Breast epithelium (tissue), 4 donors: ENCODE data around the gene MSANTD4. TPM values are rescaled to one million over a fixed set of nuclear protein-coding genes. Genes with fewer than 3 reads are reported as not detected.
A peak's percentile ranks its signal among the peaks of the same experiment; 100 is the strongest.

ENCODE experiments used
- DNase-seq, 2 donors: peaks; one replicate each; pipeline ENCODE4 v3.0.0-alpha.2; 2019; ENCODE audit warnings: low spot score in 2 of 2
- H3K27ac ChIP-seq, 2 donors: fragments of 200-600 bp; sonication (generic) in 1 of 2; one replicate each; pipeline ENCODE4 v1.5.1; 2016 to 2019; ENCODE audit warnings: mild to moderate bottlenecking in 1 of 2
- H3K27me3 ChIP-seq, 2 donors: fragments of 200-600 bp; sonication (generic) in 1 of 2; one replicate each; pipeline versions ENCODE4 v1.5.1 to v1.6.0; 2017 to 2019; ENCODE audit warnings: control low read depth in 1 of 2, mild to moderate bottlenecking in 1 of 2
- H3K36me3 ChIP-seq: fragments of 200-600 bp; one replicate; pipeline ENCODE4 v1.5.1; 2019
- H3K4me1 ChIP-seq, 2 donors: fragments of 200-600 bp; sonication (generic); one replicate each; pipeline ENCODE4 v1.5.1; 2016 to 2019; ENCODE audit warnings: control low read depth in 1 of 2
- H3K4me3 ChIP-seq, 3 donors: fragments of 200-600 bp; sonication (generic); 1 replicate in 2 of 3; 2 replicates in 1 of 3; pipeline ENCODE4 v1.5.1; 2016 to 2019; ENCODE audit warnings: mild to moderate bottlenecking in 3 of 3, moderate library complexity in 2 of 3
- H3K9me3 ChIP-seq, 2 donors: fragments of 200-600 bp; sonication (generic) in 1 of 2; one replicate each; pipeline ENCODE4 v1.5.1; 2016 to 2019; ENCODE audit warnings: control low read depth in 1 of 2
- CTCF ChIP-seq, 3 donors: fragments of 450-650 bp; IDR thresholded peaks; one replicate each; pipeline ENCODE4 v1.5.1; 2016 to 2017; ENCODE audit warnings: antibody characterized with exemption in 3 of 3, mild to moderate bottlenecking in 3 of 3, moderate library complexity in 3 of 3
- POLR2A ChIP-seq: fragments of 450-650 bp; IDR thresholded peaks from one replicate; pipeline ENCODE4 v1.6.1; 2016; ENCODE audit warnings: antibody characterized with exemption, mild to moderate bottlenecking, moderate library complexity
- POLR2AphosphoS5 ChIP-seq, 3 donors: sonication (generic); formaldehyde crosslinking; IDR thresholded peaks; one replicate each; pipeline ENCODE4 v1.6.1; 2017; ENCODE audit warnings: antibody characterized with exemption in 3 of 3
- intact Hi-C: fragments of 100-400 bp; cut with DNase I; formaldehyde crosslinking; loops from one replicate; pipeline ENCODE4 v1.15.1; 2023; ENCODE audit warnings: low total_unique reads
- total RNA-seq, 3 donors: library from RNA; depleted of rRNA; stranded (reverse); fragments of >200 nt; gene quantifications; one replicate each; pipeline ENCODE4 v1.1.0, GENCODE V29; 2016

Gene MSANTD4
- total RNA-seq: 10 to 100 TPM; 18.9 to 29.0 (median 22.3) TPM

GRCh38 chr11:106021967-106022794, at the start of gene MSANTD4:
Gene MSANTD4 (minus strand): TSS chr11:106022240. CDS start chr11:106010917, 11,323 bp downstream.
- Histone ChIP-seq H3K36me3 (no peaks in the 10 kb centered on the region), H3K9me3 (no peaks in the 10 kb centered on the region), H3K27me3 (no peaks in the 10 kb centered on the region), H3K4me3 (peak within 1 kb of the TSS; percentile 84 to 92 (median 90)), H3K27ac (peak within 1 kb of the TSS; percentile 73 to 81), H3K4me1 (no peaks in the 10 kb centered on the region)
- DNase-seq: peak; percentile 98 to 99
- peak; percentile 28 for TF ChIP-seq POLR2A
- TF ChIP-seq CTCF (IDR thresholded peaks at IDR 0.05): peak in 1 of 3 donors; percentile 24
- peak; percentile 49 to 61 (median 58) for TF ChIP-seq POLR2AphosphoS5 (IDR thresholded peaks at IDR 0.05)
- intact Hi-C loops: no loop called here

GRCh38 chr11:106070606-106071005, 48.6 kb upstream of the MSANTD4 start:
- H3K4me1 ChIP-seq: no peaks in the 10 kb centered on the region
- H3K27ac ChIP-seq: no peak overlapping the region
- no peaks in the 10 kb centered on the region for H3K9me3 ChIP-seq
- no peak for DNase-seq
- intact Hi-C loops: no loop called here
- no peaks in the 10 kb centered on the region for H3K27me3 ChIP-seq
- no peaks in the 10 kb centered on the region for H3K36me3 ChIP-seq
- no peak overlapping the region for H3K4me3 ChIP-seq
- no peak for TF ChIP-seq POLR2AphosphoS5 (IDR thresholded peaks at IDR 0.05)
- TF ChIP-seq CTCF (IDR thresholded peaks at IDR 0.05): no peak
- no peak for TF ChIP-seq POLR2A

- no peak for DNase-seq
- Histone ChIP-seq H3K9me3 (no peaks in the 10 kb centered on the region), H3K4me3 (no peak overlapping the region), H3K36me3 (no peaks in the 10 kb centered on the region), H3K27me3 (no peaks in the 10 kb centered on the region), H3K4me1 (no peaks in the 10 kb centered on the region), H3K27ac (no peak overlapping the region)
- intact Hi-C loops: no loop called here
- TF ChIP-seq CTCF (IDR thresholded peaks at IDR 0.05) (no peak), POLR2AphosphoS5 (IDR thresholded peaks at IDR 0.05) (no peak), POLR2A (no peak)
Measured at GRCh38 chr11:106063009-106063408, 41.0 kb upstream of the MSANTD4 start.

GRCh38 chr11:106061954-106062949, 40.2 kb upstream of the MSANTD4 start:
- H3K27ac ChIP-seq: no peak overlapping the region
- H3K4me1 ChIP-seq: no peaks in the 10 kb centered on the region
- H3K36me3 ChIP-seq: no peaks in the 10 kb centered on the region
- H3K4me3 ChIP-seq: no peak overlapping the region
- H3K9me3 ChIP-seq: no peaks in the 10 kb centered on the region
- intact Hi-C loops: no loop called here
- TF ChIP-seq POLR2A: no peak
- no peak for TF ChIP-seq CTCF (IDR thresholded peaks at IDR 0.05)
- TF ChIP-seq POLR2AphosphoS5 (IDR thresholded peaks at IDR 0.05): no peak
- no peaks in the 10 kb centered on the region for H3K27me3 ChIP-seq
- no peak for DNase-seq
